Activated T-helper 9 cell treated with anti-CD3 and anti-CD28 coated beads, Interleukin-2, amount 50 U/mL, for 16 hours (primary cell): ENCODE measurements around the gene UBTD2.
"Not testable (repeated sequence)": the region's sequence is repeated elsewhere in the genome, so short reads cannot be mapped to it uniquely, and the experiment has no call there.

Source experiments
- DNase-seq: peaks from one replicate; pipeline ENCODE4 v3.0.0-alpha.2; 2020; ENCODE audit warnings: low read depth

UBTD2 gene

GRCh38 chr5:172245703-172246125, 37.9 kb downstream of the UBTD2 start:
- DNase-seq, result no peak

- no peak for DNase-seq
These were observed 38.5 kb downstream of the UBTD2 start for GRCh38 chr5:172245046-172245445.

- no peak for DNase-seq
These were observed 40.3 kb downstream of the UBTD2 start for GRCh38 chr5:172243302-172243701.

GRCh38 chr5:172238334-172238733, 45.2 kb downstream of the UBTD2 start:
- no peak for DNase-seq

- no peak for DNase-seq
These were observed 47.5 kb downstream of the UBTD2 start for GRCh38 chr5:172235827-172236736.

- DNase-seq, result no peak
These were observed 48.3 kb downstream of the UBTD2 start for GRCh38 chr5:172235132-172235780.

GRCh38 chr5:172234031-172234430, 49.5 kb downstream of the UBTD2 start:
- no peak for DNase-seq

GRCh38 chr5:172229904-172230303, 53.7 kb downstream of the UBTD2 start:
- DNase-seq, result no peak

GRCh38 chr5:172224996-172225395, 58.6 kb downstream of the UBTD2 start:
- no peak for DNase-seq

GRCh38 chr5:172223901-172224873, 59.4 kb downstream of the UBTD2 start:
- DNase-seq, result peak; percentile 12

GRCh38 chr5:172219296-172219695, 64.3 kb downstream of the UBTD2 start:
- DNase-seq, result no peak

GRCh38 chr5:172216345-172216744, 67.2 kb downstream of the UBTD2 start:
- DNase-seq, result no peak

GRCh38 chr5:172213126-172213525, 70.4 kb downstream of the UBTD2 start:
- DNase-seq, result no peak

GRCh38 chr5:172211676-172212075, 71.9 kb downstream of the UBTD2 start:
- no peak for DNase-seq

GRCh38 chr5:172209714-172210113, 73.8 kb downstream of the UBTD2 start:
- no peak for DNase-seq

- no peak for DNase-seq
These were observed 76.1 kb downstream of the UBTD2 start for GRCh38 chr5:172207511-172207910.

GRCh38 chr5:172205984-172206383, 77.6 kb downstream of the UBTD2 start:
- not testable (repeated sequence) for DNase-seq

- DNase-seq, result no peak
These were observed 83.1 kb downstream of the UBTD2 start for GRCh38 chr5:172200476-172200875.

GRCh38 chr5:172199446-172199845, 84.1 kb downstream of the UBTD2 start:
- DNase-seq, result no peak

- DNase-seq, result not testable (repeated sequence)
These were observed 85.8 kb downstream of the UBTD2 start for GRCh38 chr5:172197775-172198174.

GRCh38 chr5:172194985-172195774, 88.4 kb downstream of the UBTD2 start:
- no peak for DNase-seq
